Embryonic facial prominence (tissue), 1 donor: ENCODE data around the gene DOCK8.

ENCODE experiments used
- DNase-seq: peaks from one replicate; pipeline ENCODE4 v3.0.0-alpha.2; 2016; ENCODE audit errors: extremely low spot score

The DOCK8 gene

DNA sequence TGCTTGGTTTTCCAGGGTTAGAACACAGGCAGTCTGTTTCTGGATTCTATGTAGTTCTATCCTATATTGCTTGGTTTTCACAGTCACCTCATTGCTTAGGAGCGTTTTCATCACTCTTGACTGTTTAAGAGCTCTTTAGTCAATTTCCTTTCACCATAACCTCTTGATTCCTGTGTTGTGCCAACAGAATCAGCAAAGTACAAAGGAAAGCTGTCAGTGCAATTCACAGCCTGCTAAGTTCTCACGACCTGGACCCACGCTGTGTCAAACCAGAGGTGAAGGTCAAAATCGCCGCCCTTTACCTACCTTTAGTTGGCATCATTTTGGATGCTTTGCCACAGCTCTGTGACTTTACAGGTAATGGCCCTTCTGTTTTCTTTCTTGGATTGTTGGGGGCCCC is 199.9 kb downstream of the DOCK8 start:
- DNase-seq, result no peak

DNA sequence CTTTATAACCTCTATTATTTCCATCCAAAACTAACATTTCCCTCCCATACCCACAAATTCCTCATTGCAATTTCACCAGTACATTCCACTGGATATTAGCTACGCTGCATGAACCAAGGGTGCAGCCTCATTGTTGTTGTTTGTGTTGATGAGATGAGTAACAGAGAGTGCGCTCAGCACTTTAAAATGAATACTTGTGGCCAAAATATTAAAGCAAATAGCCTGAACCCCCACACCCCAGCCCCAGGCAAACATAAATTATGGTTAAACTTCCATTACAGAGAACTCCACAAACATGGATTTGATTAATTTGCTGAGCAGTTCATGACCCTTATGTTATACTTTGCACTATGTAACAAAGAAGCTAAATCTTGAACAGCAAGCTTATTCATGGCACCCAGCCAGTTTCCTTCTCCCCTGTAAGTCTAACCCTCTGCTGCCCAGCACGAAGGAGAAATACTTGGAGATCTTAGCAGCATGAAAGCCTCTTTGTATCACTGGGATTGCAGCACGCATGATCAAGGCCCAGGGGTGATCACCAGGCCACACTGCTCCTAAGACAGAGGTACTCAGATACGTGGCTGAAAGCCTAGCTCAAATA is 205.0 kb downstream of the DOCK8 start:
- DNase-seq, result peak; percentile 74

GRCh38 chr9:421896-422295 is 207.2 kb downstream of the DOCK8 start:
- no peak for DNase-seq

GRCh38 chr9:426264-426663 is 211.6 kb downstream of the DOCK8 start:
- DNase-seq, result no peak

- no peak for DNase-seq
These were observed 212.3 kb downstream of the DOCK8 start for GRCh38 chr9:426976-427375.

- DNase-seq, result no peak
These were observed 217.0 kb downstream of the DOCK8 start for GRCh38 chr9:431701-432100.

DNA sequence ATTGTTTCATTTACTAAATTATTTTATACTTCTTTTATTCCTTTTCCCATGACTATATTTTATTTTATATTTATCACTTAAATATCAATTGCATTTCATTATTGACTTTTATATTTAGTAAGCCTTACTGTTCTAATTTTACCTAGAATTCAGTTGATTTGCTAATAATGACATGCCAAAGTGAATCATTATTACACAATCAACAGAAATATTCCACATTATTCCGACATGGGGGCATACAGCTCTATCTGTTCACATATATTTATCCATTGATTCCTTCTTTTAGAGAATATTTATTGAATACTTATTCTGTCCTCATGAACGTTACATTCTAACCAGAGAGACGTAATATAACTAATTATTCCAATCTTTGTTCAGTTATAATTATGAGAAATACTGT is 221.8 kb downstream of the DOCK8 start:
- DNase-seq, result no peak

GRCh38 chr9:437066-437465 is 222.4 kb downstream of the DOCK8 start:
- DNase-seq, result no peak

- DNase-seq, result no peak
These were observed 222.9 kb downstream of the DOCK8 start for GRCh38 chr9:437574-438001.

GRCh38 chr9:438066-438465 is 223.4 kb downstream of the DOCK8 start:
- no peak for DNase-seq

DNA sequence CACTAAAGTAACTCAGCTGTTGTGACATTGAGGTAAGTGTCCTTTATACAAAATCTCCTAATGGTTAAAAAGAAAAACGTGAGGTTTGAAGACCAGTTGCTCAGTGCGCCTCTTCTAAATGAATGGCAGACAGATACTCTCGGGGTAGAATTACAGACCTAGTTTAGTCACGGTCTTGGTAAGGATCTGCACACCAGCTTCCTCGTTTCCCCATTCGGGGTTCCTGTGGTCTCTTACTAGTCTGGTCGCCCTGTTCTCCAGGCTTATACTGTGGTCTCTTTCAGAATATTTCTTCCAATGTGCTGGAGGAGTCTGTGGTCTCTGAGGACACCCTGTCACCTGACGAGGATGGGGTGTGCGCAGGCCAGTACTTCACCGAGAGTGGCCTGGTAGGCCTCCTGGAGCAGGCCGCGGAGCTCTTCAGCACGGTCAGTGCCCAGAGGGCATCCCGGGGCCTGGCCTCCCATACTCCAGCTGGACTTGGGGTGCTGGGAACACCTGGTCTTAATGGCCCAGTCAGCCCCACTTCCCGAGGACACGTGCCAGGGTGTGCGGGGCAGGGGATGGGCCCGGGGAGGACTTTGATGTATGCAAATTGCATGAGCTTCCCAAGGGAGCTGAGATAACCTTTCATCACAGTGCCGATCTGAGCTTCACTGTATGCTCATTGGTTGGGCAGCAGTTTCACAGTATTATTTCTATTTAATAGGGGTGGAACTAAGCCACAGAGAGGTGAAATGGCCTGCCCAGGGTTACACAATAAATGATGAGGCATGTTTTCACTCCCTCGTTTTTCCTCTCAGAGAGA is 224.5 kb downstream of the DOCK8 start:
- DNase-seq, result no peak

- DNase-seq, result no peak
These were observed 226.5 kb downstream of the DOCK8 start for GRCh38 chr9:441126-441525.

DNA sequence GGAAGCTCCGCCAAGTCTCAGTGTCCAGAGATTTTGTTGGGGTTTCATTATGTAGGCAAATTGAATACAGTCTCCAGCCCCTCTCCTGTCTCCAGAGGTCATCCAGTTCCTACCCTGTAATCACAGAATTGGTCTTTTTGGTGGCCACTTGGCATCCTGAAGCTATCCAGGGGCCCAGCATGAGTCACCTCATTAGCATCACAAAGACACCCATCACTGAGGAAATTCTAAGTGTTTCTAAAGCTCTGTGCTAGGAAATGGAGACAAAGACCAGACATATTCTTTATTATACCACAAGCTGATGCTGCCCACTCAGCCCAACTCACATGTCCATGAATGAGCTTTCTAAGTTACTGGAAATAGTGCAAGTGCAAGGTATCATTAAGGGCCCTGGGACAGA is 229.9 kb downstream of the DOCK8 start:
- DNase-seq, result no peak

DNA sequence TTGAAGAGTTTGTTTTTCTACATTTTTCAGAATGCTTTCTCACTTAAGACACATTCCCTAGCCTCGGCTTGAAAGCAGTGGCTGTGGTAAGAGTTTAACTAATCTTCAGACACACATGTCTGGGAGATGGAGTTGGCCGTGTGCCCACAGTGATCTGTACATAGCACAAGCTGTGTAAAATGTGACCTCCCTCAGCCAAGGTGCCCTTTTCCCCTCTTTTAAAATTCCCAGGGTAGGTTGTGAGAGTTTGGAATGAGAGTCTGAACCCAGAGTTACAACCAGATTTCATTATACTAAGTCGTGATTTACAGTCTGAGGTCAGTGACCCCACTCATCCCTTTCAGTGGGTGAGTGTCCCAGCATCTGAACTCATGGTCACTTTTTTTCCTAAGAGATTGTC is 230.4 kb downstream of the DOCK8 start:
- no peak for DNase-seq

- DNase-seq, result no peak
These were observed 231.5 kb downstream of the DOCK8 start for GRCh38 chr9:446074-446699.

GRCh38 chr9:447230-448025 is 232.8 kb downstream of the DOCK8 start:
- no peak for DNase-seq

- no peak for DNase-seq
These were observed 235.4 kb downstream of the DOCK8 start for GRCh38 chr9:450057-450456.

- DNase-seq, result no peak
These were observed 235.9 kb downstream of the DOCK8 start for GRCh38 chr9:450561-450960.

DNA sequence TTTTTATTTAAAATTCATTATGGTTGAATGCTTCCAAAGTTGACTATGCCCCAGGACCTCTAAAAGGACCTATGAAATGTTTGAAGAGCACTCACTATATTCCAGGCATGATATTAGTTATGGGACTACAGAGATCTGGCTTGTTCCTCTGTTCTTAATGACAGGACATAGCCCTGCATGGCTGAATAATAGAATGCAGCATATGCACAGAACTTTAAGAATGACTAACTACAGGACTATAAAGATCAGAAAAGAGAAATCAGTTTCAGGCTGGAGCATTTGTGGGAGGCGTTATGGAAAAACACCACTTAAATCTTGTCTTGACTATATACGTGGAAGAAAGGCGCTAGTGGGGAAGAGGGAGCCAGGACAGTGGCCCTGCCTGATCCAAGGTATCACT is 239.2 kb downstream of the DOCK8 start:
- DNase-seq, result no peak

DNA sequence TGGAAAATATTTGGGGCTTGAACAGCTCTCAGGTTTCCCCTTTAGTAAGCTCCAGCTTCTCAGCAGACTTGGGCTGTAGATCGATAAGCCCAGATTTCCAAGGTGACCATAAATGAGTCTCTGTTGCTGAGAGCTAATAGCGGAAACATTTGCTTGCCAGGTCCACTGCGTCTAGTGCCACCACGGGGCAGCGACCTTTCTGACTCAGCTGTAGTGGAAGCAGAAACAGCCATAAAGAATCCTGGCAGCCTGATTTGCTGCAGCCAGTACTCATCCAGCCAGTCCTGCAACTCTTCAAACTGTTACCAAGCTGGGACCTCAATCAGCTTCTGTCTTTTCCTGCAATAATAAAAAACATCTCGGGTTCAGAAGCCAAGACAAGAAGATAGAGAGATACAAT is 241.7 kb downstream of the DOCK8 start:
- no peak for DNase-seq

GRCh38 chr9:458590-458989 is 243.9 kb downstream of the DOCK8 start:
- DNase-seq, result no peak
